GM12864 (cell line): Measurements from ENCODE around the gene CDK5RAP1.
"Not testable (repeated sequence)": the region's sequence is repeated elsewhere in the genome, so short reads cannot be mapped to it uniquely, and the experiment has no call there.

Source experiments
- DNase-seq: peaks from one replicate; pipeline ENCODE4 v3.0.0-alpha.2; 2011; ENCODE audit warnings: low read depth
- H3K4me3 ChIP-seq: 2 replicates; pipeline ENCODE4 v1.5.1; 2011; ENCODE audit warnings: mild to moderate bottlenecking, low read depth, low read length, control low read depth
- TF ChIP-seq, protein P1 (sequence below): IDR thresholded peaks from 2 replicates; pipeline ENCODE4 v1.5.1; 2011; ENCODE audit warnings: low read depth, mild to moderate bottlenecking, moderate library complexity, low read length, control low read depth, inconsistent platforms; ENCODE audit errors: missing control alignments

The CDK5RAP1 gene

GRCh38 chr20:33443006-33443511 is 41.7 kb upstream of the CDK5RAP1 start:
- TF ChIP-seq, protein P1, sequence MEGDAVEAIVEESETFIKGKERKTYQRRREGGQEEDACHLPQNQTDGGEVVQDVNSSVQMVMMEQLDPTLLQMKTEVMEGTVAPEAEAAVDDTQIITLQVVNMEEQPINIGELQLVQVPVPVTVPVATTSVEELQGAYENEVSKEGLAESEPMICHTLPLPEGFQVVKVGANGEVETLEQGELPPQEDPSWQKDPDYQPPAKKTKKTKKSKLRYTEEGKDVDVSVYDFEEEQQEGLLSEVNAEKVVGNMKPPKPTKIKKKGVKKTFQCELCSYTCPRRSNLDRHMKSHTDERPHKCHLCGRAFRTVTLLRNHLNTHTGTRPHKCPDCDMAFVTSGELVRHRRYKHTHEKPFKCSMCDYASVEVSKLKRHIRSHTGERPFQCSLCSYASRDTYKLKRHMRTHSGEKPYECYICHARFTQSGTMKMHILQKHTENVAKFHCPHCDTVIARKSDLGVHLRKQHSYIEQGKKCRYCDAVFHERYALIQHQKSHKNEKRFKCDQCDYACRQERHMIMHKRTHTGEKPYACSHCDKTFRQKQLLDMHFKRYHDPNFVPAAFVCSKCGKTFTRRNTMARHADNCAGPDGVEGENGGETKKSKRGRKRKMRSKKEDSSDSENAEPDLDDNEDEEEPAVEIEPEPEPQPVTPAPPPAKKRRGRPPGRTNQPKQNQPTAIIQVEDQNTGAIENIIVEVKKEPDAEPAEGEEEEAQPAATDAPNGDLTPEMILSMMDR, result no peak
- no peak for DNase-seq
- peak overlapping the region; percentile 67 for H3K4me3 ChIP-seq

GRCh38 chr20:33442136-33443005 is 41.1 kb upstream of the CDK5RAP1 start:
- no peak for DNase-seq
- TF ChIP-seq, protein P1, result no peak
- H3K4me3 ChIP-seq, result peak overlapping the region; percentile 67

- DNase-seq, result no peak
- TF ChIP-seq, protein P1, result no peak
- H3K4me3 ChIP-seq, result no peak overlapping the region
These were observed 40.0 kb upstream of the CDK5RAP1 start for GRCh38 chr20:33441142-33441955.

- not testable (repeated sequence) for DNase-seq, H3K4me3 ChIP-seq
These were observed 39.2 kb upstream of the CDK5RAP1 start for GRCh38 chr20:33440562-33440961.

- TF ChIP-seq, protein P1, result no peak
- no peak for DNase-seq
- H3K4me3 ChIP-seq, result no peak overlapping the region
These were observed 37.2 kb upstream of the CDK5RAP1 start for GRCh38 chr20:33438481-33438880.

DNA sequence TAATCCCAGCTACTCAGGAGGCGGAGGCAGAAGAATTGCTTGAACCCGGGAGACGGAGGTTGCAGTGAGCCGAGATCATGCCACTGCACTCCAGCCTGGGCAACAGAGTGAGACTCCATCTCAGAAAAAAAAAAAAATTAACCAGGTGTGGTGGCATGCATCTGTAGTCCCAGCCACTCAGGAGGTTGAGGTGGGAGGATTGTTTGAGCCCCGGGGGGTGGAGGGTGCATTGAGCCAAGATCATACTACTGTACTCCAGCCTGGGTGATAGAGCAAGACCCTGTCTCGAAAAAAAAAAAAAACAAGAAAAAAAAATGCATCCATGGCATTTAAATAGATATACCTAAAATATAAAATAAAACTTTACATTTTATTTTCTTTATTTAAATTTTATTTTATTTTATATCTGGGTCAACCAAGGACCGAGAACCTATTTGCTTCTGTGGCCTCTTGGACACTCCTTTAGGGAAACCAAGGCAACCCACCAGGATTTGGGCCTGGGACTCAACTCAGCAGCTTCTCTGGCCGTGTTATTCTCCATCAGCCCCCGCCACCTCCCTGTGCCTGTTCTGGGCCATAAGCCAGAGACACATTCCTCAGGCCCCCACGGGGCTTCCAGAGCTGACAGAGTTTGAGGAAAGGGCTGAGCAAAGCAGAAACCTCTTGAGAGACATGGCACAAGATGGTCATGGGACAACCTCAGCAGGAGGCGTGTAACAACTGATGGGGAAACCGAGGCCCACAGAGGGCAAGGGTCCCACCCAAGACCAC is 36.0 kb upstream of the CDK5RAP1 start:
- no peak overlapping the region for H3K4me3 ChIP-seq
- TF ChIP-seq, protein P1, result no peak
- no peak for DNase-seq
